ENCODE data around the gene SLC49A3.

The SLC49A3 gene

GRCh38 chr4:634599-634985 is 54.4 kb downstream of the SLC49A3 start:
- in situ Hi-C loops (cut with MboI; ENCODE audit: low sequenced_read_pairs): no loop called here

DNA sequence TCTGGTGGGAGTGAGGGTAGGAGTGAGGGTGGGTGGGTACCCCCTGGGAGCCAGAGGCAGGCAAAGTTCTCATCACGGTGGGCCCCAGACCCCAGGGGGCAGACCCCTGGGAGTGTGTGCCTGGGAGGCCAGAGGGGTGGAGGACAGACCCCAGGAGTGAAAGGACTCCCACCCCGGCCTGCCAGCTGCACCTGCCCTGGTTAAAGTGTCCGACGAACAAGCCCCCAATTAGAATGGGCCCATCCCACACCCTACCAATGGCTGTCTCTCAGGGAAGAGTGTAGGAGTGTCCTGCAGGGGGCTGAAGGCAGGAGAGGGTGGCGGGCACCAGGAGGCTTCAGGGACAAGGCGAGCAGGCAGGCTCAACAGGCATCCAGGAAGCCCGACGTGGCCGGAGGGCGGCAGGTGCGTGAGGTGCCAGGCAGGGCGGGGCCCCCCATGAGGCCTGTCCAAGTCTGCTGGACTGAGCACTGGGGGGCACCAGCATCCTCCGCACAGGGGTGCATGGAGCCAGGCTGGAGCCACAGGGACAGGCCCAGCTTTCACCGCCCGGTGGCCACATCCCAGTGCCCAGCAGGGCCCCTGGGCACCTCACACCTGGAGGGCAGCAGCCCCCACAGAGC is 54.9 kb downstream of the SLC49A3 start:
- in situ Hi-C loops (cut with MboI; ENCODE audit: low sequenced_read_pairs): no loop called here

DNA sequence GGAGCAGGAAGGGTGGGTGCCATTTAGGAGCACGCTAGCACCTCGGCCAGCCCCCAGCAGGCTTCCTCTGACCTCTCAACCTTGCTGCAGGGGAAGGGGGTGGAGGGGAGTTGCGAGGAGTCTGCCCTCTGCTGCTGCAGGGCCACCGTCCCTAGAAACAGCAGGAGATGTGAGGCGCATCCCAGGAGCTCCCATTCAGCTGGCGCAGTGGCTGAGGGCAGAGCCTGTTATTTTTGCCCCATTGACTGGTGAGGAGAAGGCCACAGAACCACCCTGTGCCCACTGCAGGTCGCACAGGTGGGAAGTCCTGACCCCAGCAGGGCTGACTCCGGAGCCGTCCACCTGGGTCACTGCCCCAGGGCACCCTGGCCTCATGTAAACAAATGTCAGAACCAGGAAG is 55.5 kb downstream of the SLC49A3 start:
- in situ Hi-C loops (cut with MboI; ENCODE audit: low sequenced_read_pairs): no loop called here

DNA sequence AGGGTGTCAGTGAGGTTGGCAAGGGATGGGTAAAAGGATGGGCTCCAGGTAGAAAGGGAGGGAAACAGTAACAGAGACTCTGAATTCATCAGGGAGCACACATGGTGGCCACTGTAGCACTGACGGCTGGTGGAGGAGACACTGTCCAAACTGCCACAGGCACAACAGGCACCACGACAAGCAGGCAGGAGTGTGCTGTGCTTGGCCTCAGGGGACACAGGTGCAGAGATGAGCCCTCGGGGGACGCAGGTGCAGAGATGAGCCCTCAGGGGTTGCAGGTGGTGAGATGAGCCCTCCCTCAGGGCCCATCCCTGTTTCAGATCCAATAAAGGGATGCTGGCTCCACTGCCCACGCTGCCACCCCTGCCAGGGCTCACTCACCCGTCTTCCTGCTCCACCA is 56.0 kb downstream of the SLC49A3 start:
- in situ Hi-C loops (cut with MboI; ENCODE audit: low sequenced_read_pairs): no loop called here

GRCh38 chr4:632196-632790 is 56.7 kb downstream of the SLC49A3 start:
- in situ Hi-C loops (cut with MboI; ENCODE audit: low sequenced_read_pairs): no loop called here
